ENCODE results near the gene COL27A1. TPM values are rescaled to one million over a fixed set of nuclear protein-coding genes. Genes with fewer than 3 reads are reported as not detected.

COL27A1 gene
- total RNA-seq, 1 experiment from 2014 or later = 12.0 TPM

GRCh38 chr9:114171500-114171899, 16.2 kb downstream of the COL27A1 start:
- Histone ChIP-seq H3K9ac (ENCODE audit: low read length) (no peak overlapping the region), H3K4me2 (ENCODE audit: low read length) (no peak overlapping the region), H3K27ac (ENCODE audit: low read depth, low read length) (no peak overlapping the region), H3K79me2 (ENCODE audit: insufficient read depth, low read length) (no peaks in the 10 kb centered on the region), H2AFZ (ENCODE audit: low read depth, low read length, poor library complexity, severe bottlenecking) (no peak overlapping the region), H3K9me3 (ENCODE audit: control insufficient read depth in 1 of 2, insufficient read depth in 1 of 2, low read depth in 1 of 2, low read length in 2 of 2) (no peaks in the 10 kb centered on the region), H4K20me1 (ENCODE audit: insufficient read depth) (no peaks in the 10 kb centered on the region), H3K36me3 (ENCODE audit: control insufficient read depth in 1 of 2, insufficient read depth in 2 of 2, low read length in 2 of 2) (no peaks in the 10 kb centered on the region), H3K9me2 (ENCODE audit: insufficient read depth) (no peaks in the 10 kb centered on the region), H3K4me1 (ENCODE audit: control insufficient read depth in 1 of 2, insufficient read depth in 2 of 2, low read length in 2 of 2) (no peaks in the 10 kb centered on the region), H3K27me3 (ENCODE audit: insufficient read depth, low read length) (no peaks in the 10 kb centered on the region), H3K4me3 (replicated peaks in 1 of 2; ENCODE audit: low read depth in 1 of 2, low read length in 2 of 2) (no peak overlapping the region)
- intact Hi-C loops (cut with micrococcal nuclease) = no loop called here
- DNase-seq (ENCODE audit: low read depth, low spot score) = no peak
- no peak for ATAC-seq
- RAD21 ChIA-PET (ENCODE audit: low non-redundant PET in 1 of 2, low total read pairs in 2 of 2, uncharacterized antibody in 2 of 2, unreplicated experiment in 2 of 2) = no interaction called here
- POLR2A ChIA-PET = no interaction called here
- no TSS peak for BruUV-seq (replicated peaks)
- TF ChIP-seq CTCF (IDR thresholded peaks at IDR 0.05 in 2 of 3, conservative IDR thresholded peaks at IDR 0.05 in 1 of 3; ENCODE audit: borderline replicate concordance in 1 of 3, insufficient read depth in 1 of 3, low read depth in 2 of 3, low read length in 2 of 3) (no peak), RAD21 (IDR thresholded peaks at IDR 0.05; ENCODE audit: low read depth) (no peak), POLR2A (IDR thresholded peaks at IDR 0.05; ENCODE audit: borderline replicate concordance, extremely low read depth, insufficient read depth, insufficient read length) (no peak)
- CTCF ChIA-PET = no interaction called here

GRCh38 chr9:114172981-114173833, 17.9 kb downstream of the COL27A1 start:
- Histone ChIP-seq H3K4me3 (replicated peaks in 1 of 2; ENCODE audit: low read depth in 1 of 2, low read length in 2 of 2) (no peak overlapping the region), H3K4me1 (ENCODE audit: control insufficient read depth in 1 of 2, insufficient read depth in 2 of 2, low read length in 2 of 2) (peaks cover 11 to 16% of the 10 kb centered on the region in 2 experiments), H4K20me1 (ENCODE audit: insufficient read depth) (no peaks in the 10 kb centered on the region), H3K9me3 (ENCODE audit: control insufficient read depth in 1 of 2, insufficient read depth in 1 of 2, low read depth in 1 of 2, low read length in 2 of 2) (no peaks in the 10 kb centered on the region), H3K27ac (ENCODE audit: low read depth, low read length) (no peak overlapping the region), H2AFZ (ENCODE audit: low read depth, low read length, poor library complexity, severe bottlenecking) (no peak overlapping the region), H3K36me3 (ENCODE audit: control insufficient read depth in 1 of 2, insufficient read depth in 2 of 2, low read length in 2 of 2) (no peaks in the 10 kb centered on the region), H3K4me2 (ENCODE audit: low read length) (no peak overlapping the region), H3K9ac (ENCODE audit: low read length) (no peak overlapping the region), H3K27me3 (ENCODE audit: insufficient read depth, low read length) (no peaks in the 10 kb centered on the region), H3K9me2 (ENCODE audit: insufficient read depth) (no peaks in the 10 kb centered on the region), H3K79me2 (ENCODE audit: insufficient read depth, low read length) (no peaks in the 10 kb centered on the region)
- DNase-seq (ENCODE audit: low read depth, low spot score) (no peak), ATAC-seq (no peak)
- POLR2A ChIA-PET = no interaction called here
- intact Hi-C loops (cut with micrococcal nuclease) = no loop called here
- RAD21 ChIA-PET (ENCODE audit: low non-redundant PET in 1 of 2, low total read pairs in 2 of 2, uncharacterized antibody in 2 of 2, unreplicated experiment in 2 of 2) = no interaction called here
- no TSS peak for BruUV-seq (replicated peaks)
- CTCF ChIA-PET = no interaction called here
- TF ChIP-seq ATF3 (IDR thresholded peaks at IDR 0.05) (no peak), EGR1 (IDR thresholded peaks at IDR 0.05; ENCODE audit: low read depth) (no peak), SP1 (IDR thresholded peaks at IDR 0.05; ENCODE audit: low read depth) (no peak), REST (IDR thresholded peaks at IDR 0.05; ENCODE audit: low read depth) (no peak), FOSL1 (IDR thresholded peaks at IDR 0.05; ENCODE audit: low read depth) (no peak), EZH2 (IDR thresholded peaks at IDR 0.05) (no peak), JUND (IDR thresholded peaks at IDR 0.05) (no peak), SRF (IDR thresholded peaks at IDR 0.05; ENCODE audit: low read depth) (no peak), CTCF (IDR thresholded peaks at IDR 0.05 in 2 of 3, conservative IDR thresholded peaks at IDR 0.05 in 1 of 3; ENCODE audit: borderline replicate concordance in 1 of 3, insufficient read depth in 1 of 3, low read depth in 2 of 3, low read length in 2 of 3) (no peak), SIN3A (IDR thresholded peaks at IDR 0.05; ENCODE audit: low read depth) (no peak)

Measured in HCT116 (cell line).